ENCODE measurements around the gene ADH5.
"Not testable (repeated sequence)": the region's sequence is repeated elsewhere in the genome, so short reads cannot be mapped to it uniquely, and the experiment has no call there.

The ADH5 gene

GRCh38 chr4:99088481-99089365 is at the start of gene ADH5:
TSS of gene ADH5 (minus strand) at chr4:99088788. CDS start at chr4:99088700, 88 bp downstream.
- Mint-ChIP-seq H3K36me3 (peaks cover 9% of the 10 kb centered on the region), H3K27ac (peak within 1 kb of the TSS; percentile 99), H3K4me1 (peaks cover 60% of the 10 kb centered on the region), H3K4me3 (peak within 1 kb of the TSS; percentile 98), H3K9me3 (no peaks in the 10 kb centered on the region), H3K27me3 (no peaks in the 10 kb centered on the region)

GRCh38 chr4:99136329-99136728 is 47.7 kb upstream of the ADH5 start:
- Mint-ChIP-seq H3K36me3 (no peaks in the 10 kb centered on the region), H3K27ac (no peak overlapping the region), H3K27me3 (peaks cover 1% of the 10 kb centered on the region), H3K9me3 (no peaks in the 10 kb centered on the region), H3K4me3 (no peak overlapping the region), H3K4me1 (no peaks in the 10 kb centered on the region)

- Mint-ChIP-seq H3K4me1 (no peaks in the 10 kb centered on the region), H3K36me3 (no peaks in the 10 kb centered on the region), H3K27ac (no peak overlapping the region), H3K9me3 (no peaks in the 10 kb centered on the region), H3K27me3 (peaks cover 1% of the 10 kb centered on the region), H3K4me3 (no peak overlapping the region)
These were observed 47.1 kb upstream of the ADH5 start for GRCh38 chr4:99135541-99136162.

GRCh38 chr4:99134586-99134985 is 46.0 kb upstream of the ADH5 start:
- H3K27me3 Mint-ChIP-seq: peaks cover 1% of the 10 kb centered on the region
- H3K36me3 Mint-ChIP-seq: no peaks in the 10 kb centered on the region
- H3K27ac Mint-ChIP-seq: no peak overlapping the region
- H3K4me3 Mint-ChIP-seq: no peak overlapping the region
- H3K9me3 Mint-ChIP-seq: no peaks in the 10 kb centered on the region
- H3K4me1 Mint-ChIP-seq: no peaks in the 10 kb centered on the region

- no peak overlapping the region for H3K27ac Mint-ChIP-seq
- no peak overlapping the region for H3K4me3 Mint-ChIP-seq
- no peaks in the 10 kb centered on the region for H3K36me3 Mint-ChIP-seq
- H3K9me3 Mint-ChIP-seq: no peaks in the 10 kb centered on the region
- no peaks in the 10 kb centered on the region for H3K27me3 Mint-ChIP-seq
- no peaks in the 10 kb centered on the region for H3K4me1 Mint-ChIP-seq
These were observed 42.8 kb upstream of the ADH5 start for GRCh38 chr4:99131378-99131777.

- H3K9me3 Mint-ChIP-seq: no peaks in the 10 kb centered on the region
- no peaks in the 10 kb centered on the region for H3K36me3 Mint-ChIP-seq
- H3K4me3 Mint-ChIP-seq: no peak overlapping the region
These were observed 37.8 kb upstream of the ADH5 start for GRCh38 chr4:99126376-99126775.

GRCh38 chr4:99121008-99121407 is 32.4 kb upstream of the ADH5 start:
- Mint-ChIP-seq H3K9me3 (no peaks in the 10 kb centered on the region), H3K27ac (no peak overlapping the region), H3K4me3 (no peak overlapping the region), H3K4me1 (no peaks in the 10 kb centered on the region), H3K36me3 (peaks cover 1% of the 10 kb centered on the region), H3K27me3 (no peaks in the 10 kb centered on the region)

More at GRCh38 chr4:99126376-99126775, 37.8 kb upstream of the ADH5 start:
- H3K27me3 Mint-ChIP-seq: no peaks in the 10 kb centered on the region
- H3K4me1 Mint-ChIP-seq: no peaks in the 10 kb centered on the region
- H3K27ac Mint-ChIP-seq: no peak overlapping the region

GRCh38 chr4:99120501-99120900 is 31.9 kb upstream of the ADH5 start:
- Mint-ChIP-seq H3K27ac (no peak overlapping the region), H3K4me3 (no peak overlapping the region), H3K9me3 (no peaks in the 10 kb centered on the region), H3K27me3 (no peaks in the 10 kb centered on the region), H3K4me1 (no peaks in the 10 kb centered on the region), H3K36me3 (peaks cover 1% of the 10 kb centered on the region)

GRCh38 chr4:99117876-99118693 is 29.5 kb upstream of the ADH5 start:
- Mint-ChIP-seq H3K4me1 (no peaks in the 10 kb centered on the region), H3K9me3 (no peaks in the 10 kb centered on the region), H3K27me3 (no peaks in the 10 kb centered on the region), H3K27ac (no peak overlapping the region), H3K36me3 (peaks cover 1% of the 10 kb centered on the region), H3K4me3 (no peak overlapping the region)

GRCh38 chr4:99117122-99117841 is 28.7 kb upstream of the ADH5 start:
- not testable (repeated sequence) for H3K4me3 Mint-ChIP-seq, H3K27ac Mint-ChIP-seq, H3K27me3 Mint-ChIP-seq, H3K36me3 Mint-ChIP-seq, H3K9me3 Mint-ChIP-seq, H3K4me1 Mint-ChIP-seq

GRCh38 chr4:99109286-99109685 is 20.7 kb upstream of the ADH5 start:
- H3K4me1 Mint-ChIP-seq, H3K4me3 Mint-ChIP-seq, H3K27ac Mint-ChIP-seq, H3K36me3 Mint-ChIP-seq, H3K27me3 Mint-ChIP-seq, H3K9me3 Mint-ChIP-seq: not testable (repeated sequence)

- no peaks in the 10 kb centered on the region for H3K36me3 Mint-ChIP-seq
- H3K27me3 Mint-ChIP-seq: no peaks in the 10 kb centered on the region
These were observed 15.6 kb upstream of the ADH5 start for GRCh38 chr4:99104153-99104552.

GRCh38 chr4:99103166-99103565 is 14.6 kb upstream of the ADH5 start:
- Mint-ChIP-seq H3K9me3 (no peaks in the 10 kb centered on the region), H3K27me3 (no peaks in the 10 kb centered on the region), H3K27ac (no peak overlapping the region), H3K4me3 (no peak overlapping the region), H3K4me1 (no peaks in the 10 kb centered on the region), H3K36me3 (no peaks in the 10 kb centered on the region)

More at GRCh38 chr4:99104153-99104552, 15.6 kb upstream of the ADH5 start:
- Mint-ChIP-seq H3K4me3 (no peak overlapping the region), H3K4me1 (no peaks in the 10 kb centered on the region), H3K27ac (no peak overlapping the region), H3K9me3 (no peaks in the 10 kb centered on the region)

- Mint-ChIP-seq H3K9me3 (no peaks in the 10 kb centered on the region), H3K4me3 (no peak overlapping the region), H3K27me3 (no peaks in the 10 kb centered on the region), H3K27ac (no peak overlapping the region), H3K4me1 (no peaks in the 10 kb centered on the region), H3K36me3 (no peaks in the 10 kb centered on the region)
These were observed 14.0 kb upstream of the ADH5 start for GRCh38 chr4:99102634-99103033.

- peaks cover 4% of the 10 kb centered on the region for H3K36me3 Mint-ChIP-seq
- H3K4me1 Mint-ChIP-seq: no peaks in the 10 kb centered on the region
- H3K9me3 Mint-ChIP-seq: no peaks in the 10 kb centered on the region
- no peak overlapping the region for H3K27ac Mint-ChIP-seq
- H3K4me3 Mint-ChIP-seq: no peak overlapping the region
- H3K27me3 Mint-ChIP-seq: peaks cover 1% of the 10 kb centered on the region
These were observed 12.3 kb upstream of the ADH5 start for GRCh38 chr4:99100876-99101275.
